ENCODE measurements around the gene TBX1.

TBX1 gene

DNA sequence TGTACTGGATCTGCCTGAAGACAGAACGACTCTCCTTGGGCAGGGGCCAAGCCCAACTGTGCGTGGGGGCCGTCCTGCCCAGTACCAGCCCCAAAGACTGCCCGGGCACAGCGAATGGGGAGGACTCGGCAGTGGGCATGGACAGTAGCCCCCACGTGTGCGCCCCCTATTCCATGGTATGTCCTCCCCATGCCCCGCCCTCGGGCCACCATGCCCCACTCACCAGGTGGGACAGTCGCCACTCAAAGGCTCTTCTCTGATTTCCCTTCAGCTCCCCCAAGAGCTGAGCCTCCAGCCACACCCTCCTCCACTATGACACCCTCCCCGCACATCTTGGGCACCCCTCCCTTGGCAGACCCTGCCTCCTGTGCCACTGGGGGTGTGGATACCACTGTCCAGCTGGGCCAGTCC lies 50.6 kb downstream of the TBX1 start:
- no peak for DNase-seq (ENCODE audit: low read depth in 1 of 2, low spot score in 1 of 2)

DNA sequence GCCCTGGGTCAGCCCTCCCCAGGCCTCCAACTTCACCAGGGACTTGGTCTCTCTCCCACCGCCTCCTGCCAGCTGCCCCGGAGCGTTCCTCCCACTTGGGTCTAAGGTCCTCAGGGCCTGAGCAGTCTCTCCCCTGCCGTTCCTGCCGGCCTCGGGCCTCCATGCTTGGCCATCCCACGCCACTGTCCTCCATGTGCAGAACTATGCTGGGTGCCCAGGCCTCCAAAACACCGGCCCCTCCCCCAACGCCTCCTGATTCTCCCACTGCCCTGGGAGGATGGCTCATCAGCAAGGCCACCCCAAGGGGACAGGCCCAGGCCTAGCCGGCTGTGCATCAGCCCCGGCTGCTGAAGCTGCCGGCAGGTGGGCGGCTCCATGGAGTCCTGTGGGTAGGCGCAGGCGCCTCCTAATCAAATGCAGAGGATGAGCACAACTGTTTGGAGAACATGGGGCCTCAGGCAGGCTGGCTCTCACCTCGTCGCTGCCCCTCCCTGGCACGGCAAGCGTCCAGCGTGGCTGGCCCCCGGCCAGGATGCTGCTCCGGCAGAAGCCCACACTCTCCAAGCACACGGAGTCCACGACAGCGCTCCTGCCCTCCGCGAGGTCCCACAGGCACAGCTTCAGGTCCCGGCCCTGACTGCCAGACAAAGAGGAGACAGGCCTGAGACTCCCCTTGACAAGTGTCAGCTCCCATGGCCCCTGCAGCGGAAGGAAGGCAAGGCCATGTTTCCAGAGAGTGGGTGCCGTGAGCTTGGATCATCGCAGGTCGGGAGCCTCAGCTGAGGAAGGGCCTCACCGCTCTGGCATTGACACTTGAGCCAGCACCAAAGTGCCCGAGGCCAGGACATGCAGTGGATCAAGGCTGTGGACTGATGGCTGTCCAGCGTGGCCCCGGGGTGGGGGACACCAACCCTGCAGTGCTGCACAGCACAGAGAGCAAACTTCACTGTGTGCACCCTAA lies 51.5 kb downstream of the TBX1 start:
- DNase-seq (ENCODE audit: low read depth in 1 of 2, low spot score in 1 of 2): no peak

DNA sequence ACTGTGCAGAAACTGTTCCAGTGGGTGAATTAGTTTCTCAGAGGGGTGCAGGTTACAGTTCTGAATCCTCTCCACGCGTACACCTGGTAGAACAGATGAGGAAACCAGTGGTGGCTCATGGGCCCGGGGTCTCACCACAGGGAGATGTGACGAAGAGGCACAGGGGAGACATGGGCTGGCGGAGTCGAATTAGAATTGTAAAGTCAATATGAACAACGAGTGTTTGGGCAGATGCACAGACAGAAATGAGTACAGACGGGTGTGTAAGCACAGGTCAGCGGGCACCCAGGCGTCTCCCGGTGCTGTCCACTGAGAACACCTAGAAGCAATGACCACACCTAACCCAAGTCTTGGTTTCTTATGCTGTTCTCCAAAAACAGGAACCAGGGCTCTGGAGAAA lies 52.3 kb downstream of the TBX1 start:
- DNase-seq (ENCODE audit: low read depth in 1 of 2, low spot score in 1 of 2): no peak

DNA sequence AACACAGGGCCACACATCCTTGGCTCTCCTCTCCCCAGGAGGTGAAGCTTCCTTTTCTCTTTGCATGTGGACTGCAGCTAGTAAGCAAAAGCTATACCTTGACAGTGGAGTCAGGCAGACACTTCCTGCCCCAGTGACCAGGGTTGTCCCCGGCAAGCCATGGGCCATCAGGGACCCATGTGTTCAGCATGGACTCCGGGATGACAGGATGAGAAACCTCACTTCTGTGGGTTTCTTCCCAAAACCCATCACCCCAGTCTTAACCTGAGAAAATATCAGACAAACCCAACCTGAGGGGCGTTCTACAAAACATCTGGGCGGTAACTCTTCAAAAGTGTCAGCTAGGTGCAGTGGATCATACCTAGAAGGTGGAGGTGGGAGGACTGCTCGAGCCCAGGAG lies 53.9 kb downstream of the TBX1 start:
- DNase-seq (ENCODE audit: low read depth in 1 of 2, low spot score in 1 of 2): no peak

DNA sequence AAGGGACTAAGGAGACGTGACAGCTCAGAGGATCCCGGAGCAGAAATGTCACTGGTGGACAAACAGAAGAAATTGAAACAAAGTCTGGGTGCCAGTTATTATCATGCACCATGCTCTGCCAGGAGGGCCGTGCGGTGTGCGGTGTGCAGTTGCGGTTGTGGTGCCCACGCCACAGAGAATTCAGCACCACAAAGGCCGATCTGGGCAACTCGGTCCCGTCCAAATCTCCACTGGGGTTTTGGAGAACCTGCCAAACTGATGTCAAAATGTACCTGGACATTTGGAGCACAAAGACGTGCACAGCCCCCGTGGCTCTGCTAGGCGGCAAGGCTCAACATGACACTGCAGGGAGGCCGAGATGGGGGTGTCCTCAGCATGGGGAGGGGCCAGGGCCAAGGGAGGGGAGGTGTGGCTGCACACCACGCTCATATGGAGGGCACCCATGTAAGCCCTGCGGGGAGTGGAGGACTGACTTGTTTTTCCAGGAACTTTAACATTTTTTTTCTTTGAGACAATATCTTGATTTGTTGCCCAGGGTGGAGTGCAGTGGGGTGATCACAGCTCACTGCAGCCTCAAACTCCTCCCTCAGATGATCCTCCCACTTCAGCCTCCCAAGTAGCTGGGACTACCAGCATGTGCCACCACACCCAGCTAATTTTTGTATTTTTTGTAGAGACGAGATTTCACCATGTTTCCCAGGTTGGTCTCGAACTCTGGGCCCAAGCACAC lies 54.7 kb downstream of the TBX1 start:
- no peak for DNase-seq (ENCODE audit: low read depth in 1 of 2, low spot score in 1 of 2)

DNA sequence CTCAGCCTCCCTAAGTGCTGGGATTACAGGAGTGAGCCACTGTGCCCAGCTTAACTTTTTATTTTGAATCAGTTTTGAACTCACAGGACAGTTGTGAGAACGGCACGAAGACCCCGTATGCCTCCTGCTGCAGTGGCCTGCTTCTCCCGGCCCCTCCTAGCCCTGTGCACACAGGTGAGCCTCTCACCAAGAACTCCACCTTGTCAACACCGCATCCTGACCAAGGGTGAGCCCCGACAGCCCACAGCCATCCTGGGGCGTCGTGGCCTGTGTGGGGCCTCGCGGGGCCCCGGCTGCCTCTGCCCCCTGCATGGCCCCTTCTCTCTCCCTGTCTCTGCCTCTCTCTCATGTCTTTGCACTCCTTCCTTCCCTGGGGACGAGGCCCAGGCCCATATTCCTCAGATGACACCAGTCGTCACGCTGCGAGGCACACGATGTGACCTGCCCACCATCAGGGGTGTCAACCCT lies 55.3 kb downstream of the TBX1 start:
- DNase-seq (ENCODE audit: low read depth in 1 of 2, low spot score in 1 of 2): no peak

DNA sequence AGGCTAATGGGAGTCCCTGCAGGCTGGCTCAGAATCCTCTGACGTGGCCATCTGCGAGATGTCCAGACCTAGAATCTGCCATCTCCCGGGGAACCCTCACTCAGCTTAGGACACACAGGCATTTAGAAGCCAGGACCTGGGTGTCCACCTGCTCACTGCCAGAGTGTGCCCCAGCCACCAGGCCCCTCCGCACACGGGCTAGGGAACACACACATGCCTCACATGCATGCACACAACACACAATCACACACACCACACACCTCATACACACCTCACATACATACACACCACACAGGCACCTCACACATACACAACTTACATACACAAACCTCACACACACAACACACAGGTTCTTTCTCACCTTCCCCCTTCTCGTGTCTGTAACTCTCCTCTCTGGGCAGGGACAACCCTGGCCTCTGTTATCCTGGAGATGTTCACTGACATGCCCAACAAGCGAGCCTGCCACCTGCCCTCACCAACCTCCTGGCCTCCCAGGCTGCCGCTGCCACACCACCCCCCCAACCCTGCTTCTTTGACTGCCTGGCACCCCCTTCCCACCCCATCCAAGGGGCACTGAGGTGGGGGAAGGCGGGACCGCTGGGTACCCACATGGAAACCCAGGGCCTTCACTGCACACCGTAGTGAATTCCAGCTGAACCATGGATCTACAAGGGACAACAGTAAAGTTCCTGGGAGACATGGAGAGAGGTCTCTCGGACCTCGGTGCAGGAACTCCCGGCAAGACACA lies 56.0 kb downstream of the TBX1 start:
- no peak for DNase-seq (ENCODE audit: low read depth in 1 of 2, low spot score in 1 of 2)
